IPS-18c (cell line): Measurements from ENCODE around the gene PYGM.

Source experiments
- H3K4me3 ChIP-seq: 2 replicates; pipeline ENCODE4 v1.7.0; 2013; ENCODE audit warnings: low read depth, mild to moderate bottlenecking, low read length, moderate library complexity; ENCODE audit not compliant: insufficient read depth
- H3K9me3 ChIP-seq: one replicate; pipeline ENCODE4 v1.6.1; 2013; ENCODE audit warnings: mild to moderate bottlenecking, low read length, moderate library complexity; ENCODE audit not compliant: control insufficient read depth, insufficient read depth

The PYGM gene

GRCh38 chr11:64746486-64746885, 13.3 kb downstream of the PYGM start:
- Histone ChIP-seq H3K9me3 (no peaks in the 10 kb centered on the region), H3K4me3 (no peak overlapping the region; the same call in 1 of the 2 replicates)

GRCh38 chr11:64745521-64746328, 14.0 kb downstream of the PYGM start:
- Histone ChIP-seq H3K4me3 (peak overlapping the region; percentile 65), H3K9me3 (no peaks in the 10 kb centered on the region)

DNA sequence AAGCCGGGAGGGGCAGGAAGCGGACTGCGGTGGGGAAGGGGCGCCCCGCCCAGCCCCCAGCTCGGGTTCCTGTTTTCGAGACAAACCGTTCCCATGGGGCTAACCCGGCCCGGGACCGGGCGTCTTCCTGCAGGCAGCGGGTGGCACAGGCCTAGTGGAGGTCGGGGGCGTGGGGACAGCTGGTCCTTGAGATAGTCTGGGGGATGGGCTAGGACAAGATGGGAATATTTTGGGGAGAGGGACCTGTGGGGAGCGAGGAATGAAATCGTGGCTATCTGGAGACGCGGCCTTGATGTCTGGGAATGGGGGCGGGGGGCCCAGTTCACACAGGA, 14.6 kb downstream of the PYGM start:
- H3K4me3 ChIP-seq: peak overlapping the region; percentile 65
- H3K9me3 ChIP-seq: no peaks in the 10 kb centered on the region

DNA sequence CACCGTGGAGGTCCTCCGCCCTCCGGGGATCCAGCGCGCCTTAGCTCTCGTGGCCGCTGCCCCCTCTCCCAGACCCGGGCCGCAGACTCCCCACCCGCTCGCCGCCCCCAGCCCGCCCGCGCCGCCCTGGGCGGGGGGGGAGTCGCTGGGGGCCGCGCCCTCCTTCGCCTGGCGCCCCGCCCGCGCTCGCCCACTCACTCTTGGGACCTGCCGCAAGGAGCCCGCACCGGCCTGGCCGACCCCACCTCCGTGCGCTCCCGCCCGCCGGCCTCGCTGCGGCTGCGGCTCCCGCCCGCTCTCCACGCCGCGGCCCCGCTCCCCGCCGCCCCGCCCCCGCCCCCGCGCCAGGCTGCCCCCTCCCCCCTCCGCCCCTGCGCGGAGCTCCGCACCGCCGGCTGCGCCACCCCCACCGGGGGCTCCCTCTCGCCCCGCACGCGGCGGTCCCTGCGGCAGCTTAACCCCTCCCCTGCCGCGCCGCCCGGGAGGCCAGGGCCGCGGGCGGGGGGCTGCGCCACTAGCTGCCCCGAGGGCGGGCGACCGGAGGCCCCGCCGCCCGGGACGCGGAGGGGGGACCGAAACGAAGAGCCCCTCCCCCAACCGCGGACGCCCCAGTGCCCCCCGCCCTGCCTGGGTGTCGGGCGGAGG, 15.1 kb downstream of the PYGM start:
- H3K4me3 ChIP-seq: peak overlapping the region; percentile 65
- no peaks in the 10 kb centered on the region for H3K9me3 ChIP-seq

- Histone ChIP-seq H3K4me3 (peak within 1 kb of the TSS; percentile 65), H3K9me3 (no peaks in the 10 kb centered on the region)
Measured at GRCh38 chr11:64743591-64744543, 15.9 kb downstream of the PYGM start, which contains the start of gene RASGRP2. TSS of gene RASGRP2 (minus strand) at chr11:64744142. CDS start at chr11:64742866, 1,276 bp downstream.

DNA sequence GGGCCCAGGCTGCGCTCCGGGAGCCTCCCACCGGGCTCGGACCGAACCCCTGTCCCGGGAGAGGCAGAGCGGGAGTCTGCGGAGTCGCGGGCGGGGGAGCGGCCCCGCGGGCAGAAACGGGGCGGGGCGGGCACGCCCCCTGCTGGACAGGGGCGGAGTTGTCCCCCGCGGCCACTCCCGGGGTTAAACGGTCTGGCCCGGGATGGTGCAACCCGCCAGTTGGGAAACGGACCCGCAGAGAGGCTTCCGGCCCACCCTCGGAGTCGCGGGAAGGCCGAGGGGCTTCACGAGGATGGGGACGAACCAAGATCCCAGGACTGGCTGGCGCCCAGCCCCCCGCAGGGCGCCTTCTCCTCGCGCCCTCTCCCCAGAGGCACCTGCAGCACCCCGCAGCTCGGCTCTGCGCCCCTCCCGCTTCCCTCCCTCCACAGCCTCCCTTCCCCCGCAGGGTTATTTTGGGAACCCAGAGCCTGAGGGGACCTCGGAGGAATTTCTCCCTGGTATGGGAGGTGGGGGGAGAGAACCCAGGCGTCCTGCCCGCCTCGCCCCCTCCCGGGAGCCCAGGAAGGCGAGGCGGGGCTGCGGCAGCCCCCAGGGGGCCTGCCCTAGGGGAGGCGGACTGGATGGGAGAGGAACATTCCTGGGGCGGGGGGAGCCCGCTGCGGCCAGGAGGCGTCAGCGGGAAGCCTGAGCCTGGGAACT, 16.7 kb downstream of the PYGM start:
- H3K4me3 ChIP-seq: peak overlapping the region; percentile 60
- no peaks in the 10 kb centered on the region for H3K9me3 ChIP-seq

- H3K9me3 ChIP-seq: no peaks in the 10 kb centered on the region
- peak overlapping the region; percentile 60 for H3K4me3 ChIP-seq
Measured at GRCh38 chr11:64742087-64742888, 17.5 kb downstream of the PYGM start.

DNA sequence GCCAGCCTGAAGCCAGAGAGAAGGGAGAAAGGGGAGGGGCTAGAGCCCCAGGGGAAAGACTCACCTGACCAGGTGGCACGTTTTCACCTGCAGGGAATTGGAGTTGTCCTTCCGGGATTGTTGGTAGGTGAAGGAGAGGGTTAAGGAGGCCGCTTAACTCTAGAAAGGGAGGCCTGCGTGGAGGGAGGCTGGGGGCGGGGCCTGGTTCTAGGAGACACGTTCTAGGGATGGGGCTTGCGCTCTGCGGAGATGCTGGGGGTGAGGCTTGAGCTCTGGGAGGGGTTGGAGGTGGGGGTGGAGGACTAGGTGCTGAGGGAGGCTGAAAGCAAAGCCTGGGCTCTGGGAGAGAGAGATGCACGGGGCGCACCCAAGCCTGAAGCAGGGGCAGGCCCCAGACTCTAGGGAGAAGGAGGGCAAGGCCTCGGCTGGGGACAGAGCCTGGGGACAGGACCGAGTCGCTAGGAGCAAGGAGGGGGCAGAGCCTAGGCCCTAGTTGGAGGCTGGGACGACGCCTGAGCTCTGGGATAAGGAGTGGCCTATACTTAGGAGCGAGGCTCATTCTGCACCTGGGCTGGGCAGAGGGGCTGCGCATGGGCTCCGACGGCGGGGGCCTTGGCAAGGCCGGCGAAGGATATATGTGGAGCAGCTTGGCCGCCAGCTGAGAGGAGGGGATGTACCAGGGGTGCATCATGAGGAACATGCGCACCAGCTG, 18.2 kb downstream of the PYGM start:
- H3K9me3 ChIP-seq: no peaks in the 10 kb centered on the region
- H3K4me3 ChIP-seq: peak overlapping the region; percentile 60; the same call in 1 of the 2 replicates

DNA sequence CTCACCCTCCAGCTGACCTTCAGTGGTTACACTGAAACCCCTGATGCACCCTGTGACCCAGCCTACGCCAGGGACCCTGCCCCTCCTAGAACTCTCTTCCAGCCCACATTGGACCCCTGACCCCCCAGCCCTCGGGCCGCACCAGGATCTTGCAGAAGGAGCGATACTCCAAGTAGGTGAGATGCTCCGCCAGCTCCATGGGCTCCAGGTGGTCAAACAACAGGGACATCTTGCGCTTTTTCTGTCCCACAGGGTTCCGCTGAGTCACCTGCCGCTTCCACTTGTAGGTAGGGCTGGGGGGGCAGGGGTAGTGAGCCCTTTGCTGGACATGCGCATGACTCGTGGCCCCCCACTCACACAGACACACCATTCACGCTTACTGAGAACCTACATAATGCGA, 19.9 kb downstream of the PYGM start:
- no peaks in the 10 kb centered on the region for H3K9me3 ChIP-seq
- H3K4me3 ChIP-seq: no peak overlapping the region; the same call in 1 of the 2 replicates

- no peaks in the 10 kb centered on the region for H3K9me3 ChIP-seq
- H3K4me3 ChIP-seq: no peak overlapping the region
Measured at GRCh38 chr11:64736654-64737053, 23.1 kb downstream of the PYGM start.

DNA sequence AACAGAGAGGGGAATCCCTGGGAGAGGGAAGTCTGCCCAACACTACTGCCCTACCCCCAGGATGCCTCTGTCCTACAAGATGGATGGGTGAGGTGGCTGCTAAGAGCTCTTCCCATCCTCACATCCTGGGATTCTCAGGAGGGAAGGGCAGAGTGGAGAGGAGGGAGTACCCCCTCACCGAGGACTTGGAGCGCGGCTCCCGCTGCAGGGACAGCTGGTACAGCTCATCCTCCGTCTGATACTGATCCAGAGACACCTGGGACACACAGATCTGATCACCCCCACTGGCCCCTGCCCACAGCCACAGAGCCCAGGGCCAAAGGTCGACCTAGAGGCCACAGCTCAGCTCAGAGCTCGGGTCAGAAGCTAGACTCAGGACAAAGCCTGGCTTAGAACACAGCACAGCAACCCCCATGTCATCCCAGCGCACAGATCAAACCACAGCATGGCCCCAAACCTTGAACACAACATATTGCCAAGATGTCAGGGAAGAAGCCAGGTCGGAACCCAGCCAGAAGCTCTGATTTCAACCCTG, 24.0 kb downstream of the PYGM start:
- Histone ChIP-seq H3K9me3 (no peaks in the 10 kb centered on the region), H3K4me3 (no peak overlapping the region)

DNA sequence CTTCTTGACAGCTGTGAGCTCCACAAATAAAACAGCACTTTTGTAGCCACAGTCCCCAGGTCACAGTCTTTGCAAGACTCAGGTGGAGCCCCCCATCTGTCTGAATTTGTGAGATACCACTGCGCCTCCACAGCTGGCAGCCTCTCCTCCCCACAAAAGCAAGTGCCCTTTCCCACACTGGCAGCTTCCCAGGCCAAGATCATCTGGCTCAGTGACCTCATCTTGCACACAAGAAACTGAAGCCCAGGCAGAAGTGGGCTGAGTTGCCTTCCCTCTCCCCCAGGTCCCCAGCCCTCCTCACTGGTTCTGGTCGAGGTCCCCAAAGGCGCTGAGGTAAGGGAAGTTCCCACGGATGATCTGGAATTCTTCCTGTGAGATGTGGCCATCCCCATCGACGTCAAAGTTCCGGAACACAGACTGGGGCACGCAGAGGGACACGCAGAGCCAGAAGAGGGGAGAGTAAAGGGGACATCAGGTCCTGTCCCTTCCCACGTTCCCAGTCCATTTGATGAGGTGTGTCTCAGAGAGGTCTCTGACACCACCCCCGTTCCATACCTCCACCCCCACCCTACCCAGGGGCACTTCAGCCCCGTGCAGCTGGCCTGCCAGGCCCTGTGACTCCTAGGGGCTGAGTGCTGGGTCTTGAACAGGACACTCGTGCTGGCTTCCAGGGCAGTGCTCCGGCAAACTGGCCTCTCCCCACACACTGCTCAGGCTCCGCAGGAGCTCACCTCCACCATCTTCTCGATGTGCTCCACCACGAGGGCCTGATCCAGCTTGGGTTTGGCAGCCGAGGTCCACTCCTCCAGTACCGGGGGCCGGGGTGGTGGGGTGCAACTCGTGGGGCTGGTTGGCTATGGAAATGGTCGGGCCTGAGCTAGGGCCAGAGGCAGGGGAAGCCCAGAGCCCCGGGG, 24.7 kb downstream of the PYGM start:
- Histone ChIP-seq H3K9me3 (no peaks in the 10 kb centered on the region), H3K4me3 (no peak overlapping the region)

DNA sequence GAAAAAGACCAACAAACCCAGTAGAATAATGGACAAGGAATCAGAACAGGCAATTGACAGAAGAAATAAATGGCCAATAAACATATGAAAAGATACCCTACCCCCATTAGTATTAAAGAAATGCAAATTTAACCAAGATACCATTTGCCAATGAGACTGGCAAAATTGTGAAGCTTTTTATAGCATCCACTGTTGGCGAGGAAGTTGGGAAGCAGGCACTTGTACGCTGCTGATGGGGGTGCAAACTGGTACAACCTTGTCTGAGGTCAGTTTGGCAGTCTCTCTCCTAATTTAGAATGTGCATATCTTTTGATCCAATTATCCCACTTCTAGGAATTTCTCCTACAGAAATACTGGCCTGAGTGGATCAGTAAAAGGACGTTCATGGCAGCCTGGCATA, 28.2 kb downstream of the PYGM start:
- H3K9me3 ChIP-seq: no peaks in the 10 kb centered on the region
- no peak overlapping the region for H3K4me3 ChIP-seq

DNA sequence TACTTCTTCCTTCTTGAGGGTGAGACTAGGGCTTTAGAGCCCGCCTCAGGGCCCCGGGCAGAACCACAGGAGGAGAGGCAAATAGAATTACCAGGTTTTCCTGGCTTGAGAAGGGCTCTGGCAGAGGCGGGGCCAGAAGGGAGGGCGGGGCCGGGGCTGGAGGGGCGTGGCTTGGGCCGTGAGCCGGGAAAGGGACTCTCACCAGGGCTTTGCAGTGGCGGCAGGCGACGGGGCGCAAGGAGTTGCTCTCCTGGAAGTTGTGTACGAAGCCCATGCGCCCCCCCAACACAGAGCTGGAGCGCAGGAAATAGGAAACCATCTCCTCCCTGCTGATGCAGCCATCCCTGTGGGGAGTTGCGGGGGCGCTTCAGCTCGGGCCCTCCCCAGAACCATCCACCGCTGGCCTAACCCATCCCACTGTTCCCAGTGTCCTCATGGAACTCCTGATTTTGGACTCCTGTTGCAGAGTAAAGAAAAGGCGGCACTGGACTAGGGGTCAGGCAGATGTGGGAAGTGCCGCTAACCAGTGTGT, 29.9 kb downstream of the PYGM start:
- peak overlapping the region; percentile 28 for H3K4me3 ChIP-seq
- H3K9me3 ChIP-seq: no peaks in the 10 kb centered on the region
